Retinal pigment epithelial cell (primary cell): ENCODE results near the gene NKX2-8.

ENCODE experiments used
- DNase-seq: peaks from one replicate; pipeline ENCODE4 v3.0.0-alpha.2; 2010; ENCODE audit warnings: low read depth
- H3K4me3 ChIP-seq: 2 replicates; pipeline ENCODE4 v1.5.1; 2011; ENCODE audit warnings: mild to moderate bottlenecking, low read length, control low read depth, moderate library complexity
- TF ChIP-seq, protein P1 (sequence below): conservative IDR thresholded peaks from 2 replicates; pipeline ENCODE4 v1.5.1; 2011; ENCODE audit warnings: low read depth, low read length, control low read depth, inconsistent platforms

The NKX2-8 gene

DNA sequence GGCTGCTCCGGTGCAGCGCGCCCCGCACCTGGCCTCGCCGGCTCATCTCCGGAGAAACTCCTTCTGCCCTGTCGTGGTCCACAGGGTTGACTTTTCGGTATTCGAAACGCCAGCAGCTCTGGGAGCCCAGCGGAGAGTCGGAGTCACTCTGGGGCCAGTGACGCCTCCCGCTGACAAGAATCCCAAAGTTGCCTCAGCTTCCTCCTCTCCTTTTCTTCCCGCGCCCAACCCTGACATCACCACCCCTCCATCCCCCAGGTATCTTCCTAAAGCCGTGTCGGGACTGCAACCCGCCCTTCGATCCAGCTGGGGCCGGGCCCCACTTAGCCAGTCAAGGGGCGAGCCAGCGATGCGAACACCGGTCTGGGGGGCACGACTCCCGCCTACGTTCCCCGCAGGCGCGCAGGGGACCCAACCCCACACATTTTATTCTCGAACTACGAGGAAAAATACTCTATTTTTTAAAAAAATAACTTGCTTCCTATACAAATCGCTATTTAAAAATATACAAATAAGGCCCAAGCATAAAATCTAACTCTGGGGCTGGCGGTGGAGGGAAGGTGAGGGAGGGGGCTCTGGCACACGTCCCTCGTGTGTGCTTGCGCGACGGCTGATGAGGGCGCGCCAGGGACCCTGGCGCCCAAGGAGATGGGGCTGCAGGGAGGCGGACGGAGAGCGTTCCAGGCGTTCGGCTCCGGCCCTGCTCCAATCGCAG, 2.1 kb downstream of the NKX2-8 start:
- no peak overlapping the region for H3K4me3 ChIP-seq
- DNase-seq = no peak
- TF ChIP-seq, protein P1, sequence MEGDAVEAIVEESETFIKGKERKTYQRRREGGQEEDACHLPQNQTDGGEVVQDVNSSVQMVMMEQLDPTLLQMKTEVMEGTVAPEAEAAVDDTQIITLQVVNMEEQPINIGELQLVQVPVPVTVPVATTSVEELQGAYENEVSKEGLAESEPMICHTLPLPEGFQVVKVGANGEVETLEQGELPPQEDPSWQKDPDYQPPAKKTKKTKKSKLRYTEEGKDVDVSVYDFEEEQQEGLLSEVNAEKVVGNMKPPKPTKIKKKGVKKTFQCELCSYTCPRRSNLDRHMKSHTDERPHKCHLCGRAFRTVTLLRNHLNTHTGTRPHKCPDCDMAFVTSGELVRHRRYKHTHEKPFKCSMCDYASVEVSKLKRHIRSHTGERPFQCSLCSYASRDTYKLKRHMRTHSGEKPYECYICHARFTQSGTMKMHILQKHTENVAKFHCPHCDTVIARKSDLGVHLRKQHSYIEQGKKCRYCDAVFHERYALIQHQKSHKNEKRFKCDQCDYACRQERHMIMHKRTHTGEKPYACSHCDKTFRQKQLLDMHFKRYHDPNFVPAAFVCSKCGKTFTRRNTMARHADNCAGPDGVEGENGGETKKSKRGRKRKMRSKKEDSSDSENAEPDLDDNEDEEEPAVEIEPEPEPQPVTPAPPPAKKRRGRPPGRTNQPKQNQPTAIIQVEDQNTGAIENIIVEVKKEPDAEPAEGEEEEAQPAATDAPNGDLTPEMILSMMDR = no peak

DNA sequence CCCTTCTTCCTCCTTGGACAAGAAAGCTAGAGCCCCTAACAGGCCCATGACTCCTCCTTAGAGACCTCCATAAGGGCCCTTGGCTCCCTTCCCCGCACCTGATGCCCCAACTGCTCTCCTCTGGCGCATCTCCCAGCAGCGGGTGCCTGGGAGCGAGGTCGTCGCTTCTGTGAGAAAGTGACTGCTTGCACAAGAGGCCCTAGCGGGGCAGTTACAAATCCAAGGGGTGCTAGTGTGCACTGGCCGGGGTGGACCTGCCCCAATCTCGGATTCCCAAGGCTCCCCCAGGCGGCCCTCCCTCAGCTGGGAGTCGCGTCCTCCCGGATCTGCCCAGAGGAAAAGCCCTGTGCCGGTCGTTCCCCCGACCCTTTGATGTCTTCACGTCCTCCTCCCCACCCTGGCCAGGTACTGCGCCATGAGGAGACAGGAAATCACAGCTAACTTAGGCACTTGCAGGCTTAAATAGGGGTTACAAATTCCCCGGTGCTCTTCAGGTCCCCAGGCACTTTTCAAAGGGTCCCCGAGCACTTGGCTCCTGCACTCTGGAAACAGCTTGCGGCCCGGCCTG, 2.8 kb downstream of the NKX2-8 start:
- no peak for DNase-seq
- TF ChIP-seq, protein P1 = no peak
- H3K4me3 ChIP-seq = no peak overlapping the region

DNA sequence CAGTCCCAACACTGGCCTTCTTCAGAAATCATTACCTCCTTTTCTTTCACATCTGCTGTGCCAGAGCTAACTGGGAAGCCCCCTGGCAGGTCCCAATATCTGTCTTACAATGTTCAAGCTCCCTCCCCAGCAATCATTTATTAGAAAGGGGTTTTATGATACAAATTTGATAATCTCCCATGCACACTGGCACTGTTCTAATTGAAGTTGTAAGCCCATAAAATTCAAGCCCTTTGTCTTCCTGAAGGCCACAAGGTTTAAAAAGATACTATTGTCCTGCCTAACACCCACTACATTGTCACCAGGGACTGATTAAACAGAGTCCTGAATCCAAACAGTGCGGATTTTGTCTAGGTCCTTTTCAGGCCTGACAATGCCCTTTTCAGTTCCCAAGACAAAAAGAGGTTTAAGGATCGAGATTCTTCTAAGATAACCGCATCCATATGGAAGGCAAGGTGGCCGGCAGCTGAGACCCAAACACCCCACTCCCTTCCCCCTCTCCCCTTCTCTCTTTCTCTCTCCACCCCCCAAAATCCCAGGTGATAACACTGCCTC, 3.3 kb downstream of the NKX2-8 start:
- TF ChIP-seq, protein P1 = no peak
- DNase-seq = no peak

DNA sequence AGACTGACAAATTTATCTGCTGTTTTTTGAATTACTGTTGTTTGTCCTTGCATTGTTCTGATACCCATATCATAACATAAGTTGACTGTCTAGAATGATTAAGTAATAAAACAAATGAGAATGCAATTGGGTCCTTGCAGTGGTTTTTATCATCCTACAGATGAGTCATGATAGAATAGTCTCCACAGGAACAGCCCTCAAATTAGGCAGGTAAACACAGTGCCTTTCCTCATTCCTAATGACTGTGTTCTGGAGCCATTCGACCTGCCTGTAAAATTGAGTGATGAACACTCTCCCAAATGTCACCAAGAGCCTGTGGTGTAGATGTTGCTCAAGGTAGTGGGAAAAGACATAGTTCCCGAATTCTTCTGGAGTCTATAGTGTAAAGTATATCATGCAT, 12.3 kb downstream of the NKX2-8 start:
- H3K4me3 ChIP-seq = no peak overlapping the region
- TF ChIP-seq, protein P1 = no peak
- no peak for DNase-seq

More for the DNA sequence above, 3.3 kb downstream of the NKX2-8 start:
- no peak overlapping the region for H3K4me3 ChIP-seq

DNA sequence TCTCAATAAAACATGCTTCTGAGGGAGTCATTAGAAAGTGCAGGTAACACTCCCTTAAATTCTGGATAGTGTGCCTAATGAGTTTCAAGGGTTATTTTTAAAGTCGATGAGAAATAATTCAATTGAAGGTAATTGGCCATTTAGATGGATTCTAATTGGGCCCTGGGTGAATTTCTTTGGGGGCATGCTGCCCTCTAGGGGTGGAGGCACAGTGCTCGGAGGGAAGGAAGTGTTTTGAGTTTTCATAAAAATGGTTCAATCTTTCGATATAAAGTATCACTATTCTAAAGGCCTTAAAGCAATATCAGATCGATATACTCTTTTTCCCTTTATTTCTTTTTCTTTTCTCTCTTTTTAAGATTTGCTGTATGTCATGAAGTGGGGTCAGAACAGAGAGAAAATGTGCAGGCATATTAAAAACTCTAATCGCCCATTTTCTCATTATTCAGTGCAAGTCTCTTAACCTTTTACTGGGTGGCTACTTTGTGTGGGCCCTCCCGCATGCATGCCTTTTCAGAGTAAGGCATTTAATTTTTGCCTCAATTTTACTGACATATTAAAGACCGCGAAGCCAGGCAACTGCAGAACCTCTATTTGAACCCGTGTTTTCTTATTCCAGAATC, 25.5 kb downstream of the NKX2-8 start:
- no peak for DNase-seq
- TF ChIP-seq, protein P1 = peak; percentile 93
- H3K4me3 ChIP-seq = no peak overlapping the region

DNA sequence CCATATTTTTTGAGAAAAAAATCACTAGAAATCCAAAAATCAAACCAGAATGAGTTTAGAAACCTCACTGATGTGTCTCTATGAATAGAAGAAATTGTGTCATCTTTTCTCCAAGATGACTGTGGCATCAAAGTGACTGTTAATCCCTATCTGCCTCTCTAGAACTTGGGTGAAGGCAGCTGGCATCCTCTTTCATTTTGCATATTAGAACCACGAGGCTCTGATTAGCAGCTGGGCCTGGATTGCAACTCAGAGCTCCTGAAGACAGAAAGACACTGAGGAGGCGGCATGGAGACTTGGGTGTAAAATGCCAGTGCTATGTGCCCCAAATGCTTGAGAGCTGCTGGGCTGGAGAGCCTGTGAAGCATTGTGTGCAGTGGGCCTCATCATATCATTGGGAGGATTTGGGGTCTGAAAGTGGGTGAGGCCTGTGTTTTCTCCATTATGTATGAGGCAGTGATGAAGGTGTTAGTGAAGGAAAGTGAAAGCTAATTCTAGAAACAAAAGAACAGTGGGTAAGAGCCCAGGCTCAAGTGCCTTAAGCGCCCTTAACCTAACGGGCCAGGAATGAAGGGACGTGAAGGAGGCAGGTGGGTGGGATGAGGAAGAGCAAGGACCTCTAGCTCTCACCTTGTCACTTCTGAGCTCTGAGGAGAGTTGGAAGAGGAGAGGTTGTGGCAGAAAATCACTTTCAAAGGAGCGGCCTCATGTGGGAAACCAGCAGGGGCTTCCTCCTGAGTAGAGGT, 26.2 kb downstream of the NKX2-8 start:
- no peak for DNase-seq
- TF ChIP-seq, protein P1 = no peak

More for the DNA sequence above, 26.2 kb downstream of the NKX2-8 start:
- H3K4me3 ChIP-seq = no peak overlapping the region
